Small intestine (tissue), 7 donors: Measurements from ENCODE around the gene MOCS3. TPM values are rescaled to one million over a fixed set of nuclear protein-coding genes. Genes with fewer than 3 reads are reported as not detected.
A peak's percentile ranks its signal among the peaks of the same experiment; 100 is the strongest.

Experiments used
- DNase-seq, 2 donors: peaks; one replicate each; pipeline versions ENCODE4 v3.0.0 to v3.0.0-alpha.2; 2013
- FAIRE-seq: peaks from 2 replicates; lab custom pipeline; 2012; peaks lifted over from hg19 to GRCh38; lab: Jason Lieb, UNC
- H3K27ac ChIP-seq, 3 donors: one replicate each; pipeline ENCODE4 v1.5.1; 2013; ENCODE audit warnings: low read length in 2 of 3, mild to moderate bottlenecking in 2 of 3, control low read depth in 1 of 3, inconsistent platforms in 1 of 3, low read depth in 1 of 3, moderate library complexity in 1 of 3
- H3K27me3 ChIP-seq, 3 donors: one replicate each; pipeline ENCODE4 v1.6.1; 2013; ENCODE audit warnings: low read length in 3 of 3, inconsistent platforms in 1 of 3; ENCODE audit not compliant: control insufficient read depth in 3 of 3, insufficient read depth in 3 of 3
- H3K36me3 ChIP-seq, 3 donors: one replicate each; pipeline ENCODE4 v1.6.1; 2013; ENCODE audit warnings: low read length in 3 of 3, inconsistent platforms in 1 of 3, low read depth in 1 of 3, mild to moderate bottlenecking in 1 of 3, moderate library complexity in 1 of 3; ENCODE audit not compliant: control insufficient read depth in 3 of 3, insufficient read depth in 2 of 3
- H3K4me1 ChIP-seq, 3 donors: one replicate each; pipeline ENCODE4 v1.6.1; 2013; ENCODE audit warnings: low read length in 2 of 3, inconsistent platforms in 1 of 3, low read depth in 1 of 3, mild to moderate bottlenecking in 1 of 3, moderate library complexity in 1 of 3; ENCODE audit not compliant: control insufficient read depth in 3 of 3, insufficient read depth in 2 of 3
- H3K4me3 ChIP-seq, 3 donors: one replicate each; pipeline ENCODE4 v1.5.1; 2013; ENCODE audit warnings: low read length in 3 of 3, control low read depth in 1 of 3, inconsistent platforms in 1 of 3, low read depth in 1 of 3, mild to moderate bottlenecking in 1 of 3, moderate library complexity in 1 of 3
- H3K9me3 ChIP-seq, 2 donors: one replicate each; pipeline ENCODE4 v1.6.1; 2013; ENCODE audit warnings: low read depth in 1 of 2, low read length in 1 of 2; ENCODE audit not compliant: control insufficient read depth in 2 of 2, insufficient read depth in 1 of 2
- WGBS, 3 donors: extraction: QIAGEN DNeasy Blood & Tissue Kit; methylation state at CpG; one replicate each; pipeline ENCODE4 v1.1.7; 2013; 5-methylcytosine and 5-hydroxymethylcytosine counted together
- polyA plus RNA-seq, 4 donors: library from polyadenylated mRNA; stranded (reverse) in 3 of 4; unstranded in 1 of 4; fragments of 200-250 nt in 3 of 4; fragments of 120-200 nt in 1 of 4; gene quantifications; one replicate each; pipeline versions ENCODE4 v1.2.1 to v1.2.3, GENCODE V29; 2013
- donor health status: healthy with polysubstance abuse.
- donor health status: control.
- donor health status: control.
- donor health status: Bipolar disorder and iron deficiency.
- donor health status: healthy.

MOCS3 gene
- polyA plus RNA-seq, 4 donors, result 2.2 to 4.7 (median 2.9) TPM

GRCh38 chr20:51004781-51005180 lies 46.2 kb downstream of the MOCS3 start:
- no peak for DNase-seq
- peaks cover 0 to 5% (median 2%) of the 10 kb centered on the region in 3 donors for H3K27me3 ChIP-seq
- no peak for FAIRE-seq

GRCh38 chr20:51005214-51005613 lies 46.6 kb downstream of the MOCS3 start:
- Histone ChIP-seq H3K27ac (no peak overlapping the region), H3K27me3 (peaks cover 0 to 5% (median 2%) of the 10 kb centered on the region in 3 donors), H3K9me3 (no peaks in the 10 kb centered on the region), H3K4me1 (peaks cover 0 to 14% (median 0%) of the 10 kb centered on the region in 3 donors), H3K4me3 (no peak overlapping the region), H3K36me3 (peaks cover 0 to 42% (median 0%) of the 10 kb centered on the region in 3 donors)
- FAIRE-seq, result no peak
- DNase-seq, result no peak
- 89 to 93% (median 92%) methylated on average over 7 of the region's 7 CpGs for WGBS, 3 donors

More at GRCh38 chr20:51004781-51005180, 46.2 kb downstream of the MOCS3 start:
- H3K4me3 ChIP-seq, result no peak overlapping the region
- 83 to 96% (median 89%) methylated on average over 6 to 9 of the region's 9 CpGs for WGBS, 3 donors
- H3K4me1 ChIP-seq, result peaks cover 0 to 14% (median 0%) of the 10 kb centered on the region in 3 donors
- peaks cover 0 to 40% (median 0%) of the 10 kb centered on the region in 3 donors for H3K36me3 ChIP-seq
- H3K9me3 ChIP-seq, result no peaks in the 10 kb centered on the region
- H3K27ac ChIP-seq, result no peak overlapping the region

- H3K27me3 ChIP-seq, result no peaks in the 10 kb centered on the region
- H3K36me3 ChIP-seq, result peaks cover 0 to 30% (median 0%) of the 10 kb centered on the region in 3 donors
- DNase-seq (peak; percentile 83 to 94), FAIRE-seq (no peak)
- H3K9me3 ChIP-seq, result no peaks in the 10 kb centered on the region
- 10 to 53% (median 47%) methylated on average over 5 of the region's 5 CpGs for WGBS, 3 donors
- peaks cover 0 to 32% (median 0%) of the 10 kb centered on the region in 3 donors for H3K4me1 ChIP-seq
- no peak overlapping the region for H3K4me3 ChIP-seq
- H3K27ac ChIP-seq, result peak overlapping the region in 1 of 3 donors; percentile 42
These were observed 50.1 kb downstream of the MOCS3 start for GRCh38 chr20:51008718-51009117.

GRCh38 chr20:51009303-51010042 lies 50.9 kb downstream of the MOCS3 start:
- no peaks in the 10 kb centered on the region for H3K9me3 ChIP-seq
- H3K4me1 ChIP-seq, result peaks cover 0 to 40% (median 0%) of the 10 kb centered on the region in 3 donors
- no peak overlapping the region for H3K27ac ChIP-seq
- H3K27me3 ChIP-seq, result no peaks in the 10 kb centered on the region
- H3K4me3 ChIP-seq, result no peak overlapping the region
- H3K36me3 ChIP-seq, result peaks cover 0 to 24% (median 0%) of the 10 kb centered on the region in 3 donors
- 88 to 95% (median 91%) methylated on average over 50 to 58 of the region's 58 CpGs for WGBS, 3 donors
- DNase-seq (no peak), FAIRE-seq (no peak)

GRCh38 chr20:51010043-51010365 lies 51.4 kb downstream of the MOCS3 start:
- Histone ChIP-seq H3K27me3 (no peaks in the 10 kb centered on the region), H3K9me3 (no peaks in the 10 kb centered on the region), H3K4me1 (peaks cover 0 to 45% (median 2%) of the 10 kb centered on the region in 3 donors), H3K4me3 (no peak overlapping the region), H3K27ac (no peak overlapping the region), H3K36me3 (peaks cover 0 to 19% (median 0%) of the 10 kb centered on the region in 3 donors)
- FAIRE-seq (no peak), DNase-seq (no peak)
- WGBS, 3 donors, result 88 to 95% (median 91%) methylated on average over 30 to 33 of the region's 33 CpGs

- DNase-seq, result no peak
- WGBS, 3 donors, result 91 to 93% (median 92%) methylated on average over 3 of the region's 3 CpGs
- no peaks in the 10 kb centered on the region for H3K9me3 ChIP-seq
- H3K4me1 ChIP-seq, result peaks cover 0 to 50% (median 2%) of the 10 kb centered on the region in 3 donors
- H3K4me3 ChIP-seq, result no peak overlapping the region
- H3K36me3 ChIP-seq, result peaks cover 0 to 11% (median 0%) of the 10 kb centered on the region in 3 donors
- H3K27ac ChIP-seq, result no peak overlapping the region
- FAIRE-seq, result no peak
- no peaks in the 10 kb centered on the region for H3K27me3 ChIP-seq
These were observed 52.3 kb downstream of the MOCS3 start for GRCh38 chr20:51010932-51011331.

GRCh38 chr20:51011479-51011878 lies 52.9 kb downstream of the MOCS3 start:
- Histone ChIP-seq H3K27ac (no peak overlapping the region), H3K27me3 (no peaks in the 10 kb centered on the region), H3K4me3 (no peak overlapping the region), H3K9me3 (no peaks in the 10 kb centered on the region), H3K36me3 (peaks cover 0 to 12% (median 0%) of the 10 kb centered on the region in 3 donors), H3K4me1 (peaks cover 0 to 50% (median 2%) of the 10 kb centered on the region in 3 donors)
- DNase-seq, result no peak
- WGBS, 3 donors, result 76 to 86% (median 76%) methylated on average over 4 of the region's 4 CpGs
- FAIRE-seq, result no peak

GRCh38 chr20:51012357-51012756 lies 53.7 kb downstream of the MOCS3 start:
- Histone ChIP-seq H3K9me3 (no peaks in the 10 kb centered on the region), H3K36me3 (peaks cover 0 to 11% (median 0%) of the 10 kb centered on the region in 3 donors), H3K4me3 (no peak overlapping the region), H3K27me3 (no peaks in the 10 kb centered on the region), H3K4me1 (peaks cover 0 to 50% (median 2%) of the 10 kb centered on the region in 3 donors), H3K27ac (peak overlapping the region in 1 of 3 donors; percentile 43)
- FAIRE-seq (no peak), DNase-seq (no peak)
- 65 to 78% (median 68%) methylated on average over 3 of the region's 3 CpGs for WGBS, 3 donors
